ENCODE results near the gene FMN1. TPM values are rescaled to one million over a fixed set of nuclear protein-coding genes. Genes with fewer than 3 reads are reported as not detected.

Gene FMN1
- total RNA-seq, 2 donors from 2014 or later: 2.4 to 3.1 TPM

DNA sequence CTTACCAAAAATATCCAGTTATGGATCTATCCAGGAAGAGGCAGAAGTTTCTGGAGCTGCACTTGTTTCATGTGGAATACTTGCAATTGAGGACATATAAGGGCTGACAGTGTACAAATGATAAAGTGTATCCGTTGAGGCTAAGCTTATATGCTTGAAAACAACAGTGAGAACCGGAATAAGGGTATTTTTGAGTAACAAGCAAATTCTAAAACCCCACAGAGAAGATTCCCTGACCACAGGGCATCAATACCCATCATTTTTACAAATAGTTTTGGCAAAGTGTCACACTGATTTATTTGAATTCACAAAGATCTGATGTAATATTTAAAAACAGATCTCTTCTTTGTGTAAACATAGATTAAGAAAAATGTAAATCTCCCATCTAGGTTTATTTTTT, 208.4 kb downstream of the FMN1 start:
- Histone ChIP-seq H3K4me1 (no peaks in the 10 kb centered on the region), H3K9me3 (no peaks in the 10 kb centered on the region), H3K4me3 (no peak overlapping the region), H3K27ac (no peak overlapping the region), H3K36me3 (no peaks in the 10 kb centered on the region), H3K27me3 (no peaks in the 10 kb centered on the region)
- DNase-seq (ENCODE audit: low spot score): no peak
- TF ChIP-seq, protein P1, sequence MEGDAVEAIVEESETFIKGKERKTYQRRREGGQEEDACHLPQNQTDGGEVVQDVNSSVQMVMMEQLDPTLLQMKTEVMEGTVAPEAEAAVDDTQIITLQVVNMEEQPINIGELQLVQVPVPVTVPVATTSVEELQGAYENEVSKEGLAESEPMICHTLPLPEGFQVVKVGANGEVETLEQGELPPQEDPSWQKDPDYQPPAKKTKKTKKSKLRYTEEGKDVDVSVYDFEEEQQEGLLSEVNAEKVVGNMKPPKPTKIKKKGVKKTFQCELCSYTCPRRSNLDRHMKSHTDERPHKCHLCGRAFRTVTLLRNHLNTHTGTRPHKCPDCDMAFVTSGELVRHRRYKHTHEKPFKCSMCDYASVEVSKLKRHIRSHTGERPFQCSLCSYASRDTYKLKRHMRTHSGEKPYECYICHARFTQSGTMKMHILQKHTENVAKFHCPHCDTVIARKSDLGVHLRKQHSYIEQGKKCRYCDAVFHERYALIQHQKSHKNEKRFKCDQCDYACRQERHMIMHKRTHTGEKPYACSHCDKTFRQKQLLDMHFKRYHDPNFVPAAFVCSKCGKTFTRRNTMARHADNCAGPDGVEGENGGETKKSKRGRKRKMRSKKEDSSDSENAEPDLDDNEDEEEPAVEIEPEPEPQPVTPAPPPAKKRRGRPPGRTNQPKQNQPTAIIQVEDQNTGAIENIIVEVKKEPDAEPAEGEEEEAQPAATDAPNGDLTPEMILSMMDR (IDR thresholded peaks at IDR 0.05): no peak

DNA sequence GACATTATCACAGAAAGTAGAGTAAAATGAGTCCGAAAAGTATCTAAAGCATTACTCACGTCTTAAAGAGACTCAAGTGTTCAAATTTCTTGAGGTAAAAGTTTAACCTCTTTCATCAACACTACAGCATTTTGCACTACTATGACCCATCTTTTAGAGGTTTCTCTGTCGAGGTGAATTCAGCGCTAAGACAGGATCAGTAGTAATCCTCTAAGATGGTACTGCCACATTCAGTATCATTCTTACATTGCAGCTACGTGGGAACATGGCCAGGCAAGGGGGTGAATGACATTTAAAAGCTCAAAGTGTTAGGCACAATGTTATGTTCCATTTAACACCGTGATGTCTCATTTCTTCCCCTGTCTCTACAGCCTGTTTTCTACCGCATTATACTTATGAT, 210.8 kb downstream of the FMN1 start:
- no peak overlapping the region for H3K4me3 ChIP-seq
- H3K36me3 ChIP-seq: no peaks in the 10 kb centered on the region
- no peak overlapping the region for H3K27ac ChIP-seq
- no peaks in the 10 kb centered on the region for H3K4me1 ChIP-seq
- H3K9me3 ChIP-seq: no peaks in the 10 kb centered on the region
- H3K27me3 ChIP-seq: no peaks in the 10 kb centered on the region
- no peak for DNase-seq (ENCODE audit: low spot score)
- TF ChIP-seq, protein P1 (IDR thresholded peaks at IDR 0.05): no peak

- no peak overlapping the region for H3K27ac ChIP-seq
Measured at GRCh38 chr15:32982001-32982400, 212.5 kb downstream of the FMN1 start.

GRCh38 chr15:32981536-32981935, 213.0 kb downstream of the FMN1 start:
- no peaks in the 10 kb centered on the region for H3K9me3 ChIP-seq
- H3K27me3 ChIP-seq: no peaks in the 10 kb centered on the region
- H3K36me3 ChIP-seq: no peaks in the 10 kb centered on the region
- TF ChIP-seq, protein P1 (IDR thresholded peaks at IDR 0.05): no peak
- DNase-seq (ENCODE audit: low spot score): no peak
- H3K27ac ChIP-seq: no peak overlapping the region
- H3K4me1 ChIP-seq: no peaks in the 10 kb centered on the region
- no peak overlapping the region for H3K4me3 ChIP-seq

More at GRCh38 chr15:32982001-32982400, 212.5 kb downstream of the FMN1 start:
- Histone ChIP-seq H3K36me3 (no peaks in the 10 kb centered on the region), H3K4me3 (no peak overlapping the region), H3K4me1 (no peaks in the 10 kb centered on the region), H3K9me3 (no peaks in the 10 kb centered on the region), H3K27me3 (no peaks in the 10 kb centered on the region)
- DNase-seq (ENCODE audit: low spot score): no peak
- TF ChIP-seq, protein P1 (IDR thresholded peaks at IDR 0.05): no peak

DNA sequence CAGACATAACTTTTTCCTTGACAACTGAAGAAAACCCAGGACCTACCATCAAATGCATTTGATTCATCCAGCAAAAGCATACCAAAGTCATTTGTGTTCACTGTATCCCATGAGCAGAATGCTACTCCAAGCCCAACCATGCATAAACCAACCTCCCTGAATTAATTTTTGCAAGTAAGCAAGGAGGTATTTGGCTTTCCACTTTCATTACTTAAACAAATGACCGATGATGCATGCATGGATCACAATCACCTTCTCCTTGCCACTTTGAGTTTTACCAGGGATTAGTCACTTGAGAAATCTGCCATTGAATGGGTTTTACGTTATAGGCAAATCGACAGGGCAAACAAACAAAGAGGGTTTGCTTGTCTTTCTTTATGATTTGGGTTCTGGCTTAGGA, 214.8 kb downstream of the FMN1 start:
- H3K9me3 ChIP-seq: no peaks in the 10 kb centered on the region
- no peaks in the 10 kb centered on the region for H3K36me3 ChIP-seq
- no peak overlapping the region for H3K4me3 ChIP-seq
- no peaks in the 10 kb centered on the region for H3K27me3 ChIP-seq
- H3K4me1 ChIP-seq: no peaks in the 10 kb centered on the region
- no peak overlapping the region for H3K27ac ChIP-seq
- TF ChIP-seq, protein P1 (IDR thresholded peaks at IDR 0.05): no peak
- DNase-seq (ENCODE audit: low spot score): no peak

GRCh38 chr15:32977506-32977905, 217.0 kb downstream of the FMN1 start:
- TF ChIP-seq, protein P1 (IDR thresholded peaks at IDR 0.05): no peak
- H3K4me3 ChIP-seq: no peak overlapping the region
- no peaks in the 10 kb centered on the region for H3K27me3 ChIP-seq
- H3K36me3 ChIP-seq: no peaks in the 10 kb centered on the region
- H3K27ac ChIP-seq: no peak overlapping the region
- no peaks in the 10 kb centered on the region for H3K9me3 ChIP-seq
- no peak for DNase-seq (ENCODE audit: low spot score)
- H3K4me1 ChIP-seq: no peaks in the 10 kb centered on the region

Data from right atrium auricular region (tissue), 2 donors.